Prostate gland (tissue), 2 donors: Measurements from ENCODE around the gene TRIM34.

Experiments
- CTCF ChIP-seq, 4 experiments: fragments of 200-600 bp in 2 of 4; fragments of 450-650 bp in 2 of 4; sonication (generic) in 2 of 4; IDR thresholded peaks; 1 replicate in 3 of 4; 2 replicates in 1 of 4; pipeline ENCODE4 v1.5.1; 2016 to 2019; ENCODE audit warnings: antibody characterized with exemption in 4 of 4, mild to moderate bottlenecking in 2 of 4, moderate library complexity in 2 of 4
- POLR2A ChIP-seq: fragments of 450-650 bp; IDR thresholded peaks from one replicate; pipeline ENCODE4 v1.6.1; 2016; ENCODE audit warnings: antibody characterized with exemption, mild to moderate bottlenecking

- TF ChIP-seq POLR2A (no peak), CTCF (IDR thresholded peaks at IDR 0.05) (no peak)
These were observed 31.7 kb upstream of the TRIM34 start for GRCh38 chr11:5593146-5593545.
